Thyroid gland (tissue), 4 donors: ENCODE data around the gene LAMTOR4. TPM values are rescaled to one million over a fixed set of nuclear protein-coding genes. Genes with fewer than 3 reads are reported as not detected.

ENCODE experiments used
- DNase-seq, 2 donors: peaks; one replicate each; pipeline ENCODE4 v3.0.0-alpha.2; 2019
- H3K27ac ChIP-seq, 3 donors: fragments of 200-600 bp; sonication (generic); 1 replicate in 2 of 3; 2 replicates in 1 of 3; pipeline ENCODE4 v1.5.1; 2016 to 2019; ENCODE audit warnings: mild to moderate bottlenecking in 1 of 3, moderate library complexity in 1 of 3
- H3K27me3 ChIP-seq: fragments of 200-600 bp; sonication (generic); one replicate; pipeline ENCODE4 v1.5.1; 2019
- H3K36me3 ChIP-seq, 2 donors: fragments of 200-600 bp; sonication (generic); one replicate each; pipeline ENCODE4 v1.5.1; 2016 to 2019
- H3K4me1 ChIP-seq, 2 donors: fragments of 200-600 bp; sonication (generic); one replicate each; pipeline ENCODE4 v1.5.1; 2017 to 2019
- H3K4me3 ChIP-seq, 3 donors: fragments of 200-600 bp; sonication (generic); replicated peaks in 1 of 3; 1 replicate in 2 of 3; 2 replicates in 1 of 3; pipeline ENCODE4 v1.5.1; 2016; ENCODE audit warnings: mild to moderate bottlenecking in 1 of 3
- H3K9me3 ChIP-seq: fragments of 200-600 bp; sonication (generic); one replicate; pipeline ENCODE4 v1.5.1; 2017
- CTCF ChIP-seq, 6 experiments: fragments of 200-600 bp in 3 of 6; fragments of 450-650 bp in 3 of 6; sonication (generic) in 3 of 6; IDR thresholded peaks; one replicate each; pipeline ENCODE4 v1.5.1; 2016 to 2019; ENCODE audit warnings: antibody characterized with exemption in 6 of 6, mild to moderate bottlenecking in 2 of 6, inconsistent platforms in 1 of 6, moderate library complexity in 1 of 6
- POLR2A ChIP-seq, 2 donors: fragments of 450-650 bp; IDR thresholded peaks; one replicate each; pipeline ENCODE4 v1.6.1; 2017; ENCODE audit warnings: antibody characterized with exemption in 2 of 2, mild to moderate bottlenecking in 2 of 2, moderate library complexity in 1 of 2
- WGBS, 2 donors: methylation state at CpG; one replicate each; pipeline ENCODE4 v1.1.5; 2017; 5-methylcytosine and 5-hydroxymethylcytosine counted together
- intact Hi-C: fragments of 100-400 bp; cut with DNase I; formaldehyde crosslinking; loops from one replicate; pipeline ENCODE4 v1.15.1; 2023
- total RNA-seq, 4 donors: library from RNA; depleted of rRNA; stranded (reverse); fragments of >200 nt; gene quantifications; one replicate each; pipeline ENCODE4 v1.2.3, GENCODE V29; 2016

The LAMTOR4 gene
- total RNA-seq, 4 donors from 2014 or later: 69.7 to 264 (median 204) TPM

GRCh38 chr7:100173806-100174495 is 25.2 kb downstream of the LAMTOR4 start:
- no peak for TF ChIP-seq CTCF (IDR thresholded peaks at IDR 0.05)
- TF ChIP-seq POLR2A (IDR thresholded peaks at IDR 0.05): no peak
- Histone ChIP-seq H3K9me3 (no peaks in the 10 kb centered on the region), H3K27ac (no peak overlapping the region), H3K4me1 (peaks cover 9 to 19% of the 10 kb centered on the region in 2 donors), H3K36me3 (no peaks in the 10 kb centered on the region), H3K27me3 (peaks cover 5% of the 10 kb centered on the region), H3K4me3 (no peak overlapping the region)
- WGBS, 2 donors: 83 to 85% methylated on average over 5 to 11 of the region's 11 CpGs
- DNase-seq: no peak
- intact Hi-C loops: no loop called here

DNA sequence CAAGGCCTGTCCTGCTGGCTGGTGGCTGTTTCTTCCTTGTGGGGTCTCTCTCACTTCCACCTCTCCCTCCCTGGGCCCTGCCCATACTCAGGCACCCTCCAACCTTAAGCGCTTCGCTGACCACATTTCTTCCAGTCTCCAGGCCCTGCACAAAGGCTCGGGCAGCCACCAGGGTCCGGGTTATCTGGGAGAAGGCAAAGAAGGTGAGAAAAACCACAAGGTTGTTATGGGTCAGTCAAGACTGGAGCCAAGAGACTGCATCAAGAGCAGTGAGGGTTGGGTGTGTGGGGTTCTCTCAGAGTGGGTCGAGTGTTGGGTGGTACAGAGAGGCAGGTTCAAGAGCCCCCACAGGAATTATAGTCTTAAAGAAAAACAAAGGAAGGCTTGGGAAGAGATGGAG is 25.9 kb downstream of the LAMTOR4 start:
- no peak for DNase-seq
- WGBS, 2 donors: 88 to 96% methylated on average over 5 of the region's 5 CpGs
- Histone ChIP-seq H3K36me3 (no peaks in the 10 kb centered on the region), H3K4me3 (no peak overlapping the region), H3K4me1 (peaks cover 9 to 19% of the 10 kb centered on the region in 2 donors), H3K27me3 (peaks cover 5% of the 10 kb centered on the region), H3K9me3 (no peaks in the 10 kb centered on the region), H3K27ac (no peak overlapping the region)
- intact Hi-C loops: no loop called here
- TF ChIP-seq POLR2A (IDR thresholded peaks at IDR 0.05): no peak
- no peak for TF ChIP-seq CTCF (IDR thresholded peaks at IDR 0.05)

DNA sequence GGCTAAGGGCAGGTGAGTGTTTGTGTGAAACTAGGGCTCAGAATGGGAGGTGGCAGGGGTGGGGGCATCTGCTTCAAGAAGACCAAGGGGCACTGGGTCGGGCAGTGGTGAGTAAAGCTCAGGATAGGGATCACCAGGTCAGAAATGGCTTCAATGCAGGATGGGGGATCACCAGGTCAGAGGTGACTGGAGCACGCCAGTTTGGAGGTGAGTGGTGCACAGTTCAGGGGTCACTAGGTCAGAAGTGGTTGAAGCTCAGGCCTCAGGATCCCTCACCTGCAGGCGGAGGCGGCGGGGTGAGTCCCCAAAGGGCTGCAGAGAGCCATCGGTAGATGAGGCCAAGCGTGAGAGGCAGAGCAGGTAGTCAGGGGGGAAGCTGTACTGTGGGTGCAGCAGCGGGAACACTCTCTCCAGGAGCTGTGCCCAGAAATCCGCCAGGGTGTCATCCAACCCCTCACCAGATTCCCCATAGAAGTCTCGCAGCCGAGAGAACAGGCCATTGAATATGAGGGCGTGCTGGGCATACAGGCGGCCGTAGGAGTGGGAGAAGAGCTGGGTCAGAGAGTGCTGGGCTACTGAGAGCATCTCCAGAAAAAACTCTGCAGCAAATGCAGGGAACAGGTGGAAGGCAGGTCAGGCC is 26.7 kb downstream of the LAMTOR4 start:
- Histone ChIP-seq H3K4me1 (peaks cover 9 to 19% of the 10 kb centered on the region in 2 donors), H3K36me3 (no peaks in the 10 kb centered on the region), H3K9me3 (no peaks in the 10 kb centered on the region), H3K27me3 (peaks cover 5% of the 10 kb centered on the region), H3K27ac (no peak overlapping the region), H3K4me3 (no peak overlapping the region)
- intact Hi-C loops: no loop called here
- DNase-seq: no peak
- TF ChIP-seq CTCF (IDR thresholded peaks at IDR 0.05): no peak
- 92 to 96% methylated on average over 12 to 14 of the region's 14 CpGs for WGBS, 2 donors

DNA sequence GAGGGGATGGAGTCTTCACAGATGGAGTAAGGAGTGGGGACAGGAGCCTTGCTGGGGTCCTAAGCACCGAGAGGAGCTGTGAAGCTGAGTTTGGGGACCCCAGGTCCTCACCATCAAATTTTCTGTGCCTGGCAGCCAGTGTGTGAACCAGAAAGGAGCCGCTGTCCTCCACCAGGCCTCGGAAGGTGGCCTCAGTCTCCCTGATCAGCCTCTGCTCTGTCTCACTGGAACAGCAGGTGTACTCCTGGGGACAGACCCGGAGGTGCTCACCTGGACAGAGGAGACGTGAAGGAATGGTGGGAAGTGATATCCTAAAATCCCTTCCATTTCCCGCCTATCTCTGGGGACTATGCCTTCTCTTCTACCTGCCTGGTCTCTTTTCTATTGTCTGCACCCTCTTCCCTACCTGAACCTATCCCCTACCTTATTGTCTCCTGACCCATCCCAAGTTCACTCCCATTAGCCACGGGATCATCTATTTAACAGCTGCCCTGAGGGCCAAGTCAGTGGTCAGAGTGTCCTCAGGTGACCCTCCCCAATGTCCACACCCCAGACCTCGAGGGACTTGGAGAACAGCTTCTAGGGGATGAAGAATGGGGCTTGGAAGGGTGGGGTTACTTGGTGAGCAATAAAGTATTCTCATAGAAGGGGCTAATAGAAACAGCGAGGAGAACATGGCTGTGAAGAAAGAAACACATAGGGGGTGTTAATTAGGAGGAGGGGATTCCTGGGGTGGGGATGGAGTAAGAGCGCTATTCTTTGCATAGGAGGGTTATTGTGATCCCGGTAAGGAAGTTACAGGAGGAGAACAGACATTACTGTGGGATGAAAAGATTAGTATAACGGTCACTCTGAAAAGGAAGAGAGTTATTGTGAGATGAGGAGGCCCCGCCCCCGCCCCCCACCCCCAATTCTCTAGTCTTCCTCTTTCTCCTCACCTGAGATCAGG is 27.7 kb downstream of the LAMTOR4 start:
- no peak for DNase-seq
- no peaks in the 10 kb centered on the region for H3K9me3 ChIP-seq
- 55 to 57% methylated on average over 14 of the region's 14 CpGs for WGBS, 2 donors
- TF ChIP-seq POLR2A (IDR thresholded peaks at IDR 0.05) (no peak), CTCF (IDR thresholded peaks at IDR 0.05) (no peak)
- H3K36me3 ChIP-seq: no peaks in the 10 kb centered on the region
- intact Hi-C loops: no loop called here
- peaks cover 4% of the 10 kb centered on the region for H3K27me3 ChIP-seq
- H3K4me1 ChIP-seq: peaks cover 9 to 13% of the 10 kb centered on the region in 2 donors
- H3K27ac ChIP-seq: no peak overlapping the region
- H3K4me3 ChIP-seq: peak overlapping the region in 1 of 3 donors; percentile 34
